B cell (primary cell): Measurements from ENCODE around the gene STX5. TPM values are rescaled to one million over a fixed set of nuclear protein-coding genes. Genes with fewer than 3 reads are reported as not detected.

ENCODE experiments used
- ATAC-seq: fragments of 200-7000 bp; cut with Tn5 transposase; one replicate; pipeline ENCODE4 v1.10.0; 2021; ENCODE audit warnings: low read depth, mild to moderate bottlenecking, moderate number of reproducible peaks, moderate library complexity
- CTCF ChIA-PET: fragments of 350-600 bp; sonication (Branson Sonifier 250); formaldehyde crosslinking; loops from one replicate; lab custom pipeline; 2021; ENCODE audit warnings: antibody characterized with exemption, inconsistent platforms; lab: Charles Lee
- POLR2A ChIA-PET: fragments of 350-600 bp; sonication (Branson Sonifier 250); formaldehyde crosslinking; loops from one replicate; lab custom pipeline; 2021; ENCODE audit warnings: antibody characterized with exemption; lab: Charles Lee
- DNase-seq: peaks from one replicate; pipeline ENCODE4 v3.0.0; 2013
- H2AFZ ChIP-seq: 2 replicates; pipeline ENCODE4 v1.6.1; 2012; ENCODE audit warnings: mild to moderate bottlenecking, low read depth, low read length; ENCODE audit not compliant: insufficient read depth, poor library complexity, severe bottlenecking
- H3K27ac ChIP-seq, 2 donors: 1 replicate in 1 of 2; 2 replicates in 1 of 2; pipeline ENCODE4 v1.5.1; 2012 to 2013; ENCODE audit warnings: low read length in 2 of 2, mild to moderate bottlenecking in 2 of 2, moderate library complexity in 1 of 2
- H3K27me3 ChIP-seq, 4 experiments: fragments of 200-600 bp in 1 of 4; sonication (generic) in 1 of 4; replicated peaks in 1 of 4; 1 replicate in 2 of 4; 2 replicates in 2 of 4; pipeline versions ENCODE4 v1.6.1 to v1.7.0; 2013 to 2016; ENCODE audit warnings: low read length in 3 of 4, mild to moderate bottlenecking in 2 of 4, mixed read lengths in 1 of 4, moderate library complexity in 1 of 4; ENCODE audit not compliant: insufficient read depth in 4 of 4, control insufficient read depth in 3 of 4; ENCODE audit errors: control extremely low read depth in 1 of 4
- H3K36me3 ChIP-seq, 2 experiments: replicated peaks in 1 of 2; 1 replicate in 1 of 2; 2 replicates in 1 of 2; pipeline versions ENCODE4 v1.6.1 to v1.7.1; 2013; ENCODE audit warnings: low read length in 1 of 2; ENCODE audit not compliant: insufficient read depth in 2 of 2, control insufficient read depth in 1 of 2; ENCODE audit errors: control extremely low read depth in 1 of 2, extremely low read depth in 1 of 2
- H3K4me1 ChIP-seq, 2 donors: fragments of 200-600 bp in 1 of 2; sonication (generic) in 1 of 2; 1 replicate in 1 of 2; 2 replicates in 1 of 2; pipeline versions ENCODE4 v1.5.1 to v1.6.1; 2013 to 2017; ENCODE audit warnings: low read length in 2 of 2; ENCODE audit not compliant: control insufficient read depth in 2 of 2, insufficient read depth in 2 of 2
- H3K4me2 ChIP-seq: replicated peaks from 2 replicates; pipeline ENCODE3; 2012; ENCODE audit warnings: mild to moderate bottlenecking, low read depth, low read length; ENCODE audit not compliant: poor library complexity, severe bottlenecking
- H3K4me3 ChIP-seq, 5 experiments: fragments of 200-600 bp in 1 of 5; sonication (generic) in 1 of 5; 1 replicate in 3 of 5; 2 replicates in 2 of 5; pipeline versions ENCODE4 v1.5.1 to v1.7.0; 2011 to 2016; ENCODE audit warnings: low read length in 4 of 5, mild to moderate bottlenecking in 4 of 5, low read depth in 2 of 5, control low read depth in 1 of 5, moderate library complexity in 1 of 5; ENCODE audit not compliant: insufficient read depth in 1 of 5; ENCODE audit errors: control extremely low read depth in 1 of 5, extremely low read depth in 1 of 5
- H3K79me2 ChIP-seq: fragments of 200-600 bp; sonication (generic); one replicate; pipeline ENCODE4 v1.6.0; 2016; ENCODE audit warnings: low read length; ENCODE audit not compliant: control insufficient read depth, insufficient read depth
- H3K9ac ChIP-seq: fragments of 200-600 bp; sonication (generic); 2 replicates; pipeline ENCODE4 v1.6.1; 2017; ENCODE audit warnings: mild to moderate bottlenecking, low read length, moderate library complexity
- H3K9me3 ChIP-seq, 3 donors: one replicate each; pipeline versions ENCODE4 v1.6.1 to v1.7.1; 2013; ENCODE audit warnings: low read length in 2 of 3; ENCODE audit not compliant: control insufficient read depth in 2 of 3, insufficient read depth in 1 of 3; ENCODE audit errors: control extremely low read depth in 1 of 3
- H4K20me1 ChIP-seq: 2 replicates; pipeline ENCODE4 v1.6.0; 2012; ENCODE audit warnings: mild to moderate bottlenecking, low read length; ENCODE audit not compliant: insufficient read depth, control insufficient read depth, poor library complexity, severe bottlenecking
- H3K27ac Mint-ChIP-seq: one replicate; pipeline ENCODE4 v1.8.0; 2021; ENCODE audit warnings: mixed read lengths
- H3K27me3 Mint-ChIP-seq: one replicate; pipeline ENCODE4 v1.8.0; 2021; ENCODE audit warnings: mixed read lengths
- H3K4me1 Mint-ChIP-seq: one replicate; pipeline ENCODE4 v1.8.0; 2021; ENCODE audit warnings: mixed read lengths
- H3K4me3 Mint-ChIP-seq: one replicate; pipeline ENCODE4 v1.8.0; 2021; ENCODE audit warnings: mixed read lengths
- H3K9me3 Mint-ChIP-seq: one replicate; pipeline ENCODE4 v1.8.0; 2022; ENCODE audit warnings: mixed read lengths; ENCODE audit not compliant: insufficient read depth
- CTCF ChIP-seq: fragments of 200-600 bp; IDR thresholded peaks from one replicate; pipeline ENCODE4 v1.8.0; 2022; ENCODE audit warnings: antibody characterized with exemption, mild to moderate bottlenecking
- EZH2 ChIP-seq: IDR thresholded peaks from 2 replicates; pipeline ENCODE4 v1.6.1; 2012; ENCODE audit warnings: borderline replicate concordance, low read depth, mild to moderate bottlenecking, moderate library complexity, low read length; ENCODE audit not compliant: insufficient read depth, poor library complexity, severe bottlenecking
- WGBS: methylation state at CpG from one replicate; pipeline ENCODE4 v1.1.5; 2013; ENCODE audit warnings: missing lambda C conversion rate; ENCODE audit not compliant: insufficient coverage; 5-methylcytosine and 5-hydroxymethylcytosine counted together
- intact Hi-C: fragments of 100-400 bp; cut with micrococcal nuclease; formaldehyde crosslinking; loops from one replicate; pipeline ENCODE4 v1.10.0; 2022
- polyA plus RNA-seq: library from polyadenylated mRNA; depleted of rRNA; stranded (reverse); fragments of >200 nt; gene quantifications from 2 replicates; pipeline ENCODE4 v1.2.3, GENCODE V29; 2012
- total RNA-seq, 2 donors: library from RNA; stranded (reverse); fragments of 120-200 nt in 1 of 2; gene quantifications; 1 replicate in 1 of 2; 2 replicates in 1 of 2; pipeline versions ENCODE4 v1.2.3 to v1.2.4, GENCODE V29; 2013 to 2022

The STX5 gene
- total and polyA plus RNA-seq, 2 donors (not counting 1 experiment from before 2014, with no cell fraction given): 41.0 to 99.1 TPM

- H4K20me1 ChIP-seq: peaks cover 30% of the 10 kb centered on the region
- ChIA-PET CTCF (interaction anchor here (0.7 to 3.5 kb wide), 11 partner anchors 18 to 456 kb away, joined by 3 to 39 read pairs (median 6); partner anchors contain the start of genes B3GAT3, HNRNPUL2, TMEM179B and TTC9C), POLR2A (interaction anchor here (0.6 to 2.5 kb wide), 12 partner anchors 25 to 1306 kb away, joined by 3 to 52 read pairs (median 8); partner anchors contain the start of genes HNRNPUL2, MTA2, STIP1 and TMEM179B)
- H3K27ac ChIP-seq: peak overlapping the region; percentile 86 to 90
- H3K27me3 ChIP-seq: no peaks in the 10 kb centered on the region
- Mint-ChIP-seq H3K27me3 (no peaks in the 10 kb centered on the region), H3K4me3 (peak overlapping the region; percentile 100), H3K4me1 (peaks cover 39% of the 10 kb centered on the region), H3K9me3 (no peaks in the 10 kb centered on the region), H3K27ac (peak overlapping the region; percentile 100)
- DNase-seq (no peak), ATAC-seq (peak; percentile 13)
- H3K4me1 ChIP-seq: peaks cover 25 to 36% of the 10 kb centered on the region in 2 donors
- peak overlapping the region; percentile 89 for H3K9ac ChIP-seq
- peaks cover 44% of the 10 kb centered on the region for H3K79me2 ChIP-seq
- peak overlapping the region; percentile 49 to 93 (median 78) for H3K4me3 ChIP-seq
- H3K4me2 ChIP-seq: peak overlapping the region; percentile 89
- H3K9me3 ChIP-seq: no peaks in the 10 kb centered on the region
- intact Hi-C loops: loop anchor here (1.0 to 5.0 kb wide), 11 partner anchors 24 to 988 kb away; partner anchors contain the start of genes ATL3, BSCL2, FADS3 and GNG3
- TF ChIP-seq CTCF (no peak), EZH2 (no peak)
- peak overlapping the region; percentile 93 for H2AFZ ChIP-seq
- under 1% methylated on average over 16 of the region's 16 CpGs for WGBS
- peaks cover 0 to 30% of the 10 kb centered on the region in 2 experiments for H3K36me3 ChIP-seq
Measured at GRCh38 chr11:62880231-62880802, 48.5 kb upstream of the STX5 start.
